Measurements from ENCODE around the gene TFCP2L1. TPM values are rescaled to one million over a fixed set of nuclear protein-coding genes. Genes with fewer than 3 reads are reported as not detected.

TFCP2L1 gene
- total RNA-seq, 2 experiments from 2014 or later: 0.17 to 0.30 TPM

GRCh38 chr2:121200419-121201315, 84.3 kb downstream of the TFCP2L1 start:
- ATAC-seq (ENCODE audit: poor library complexity): no peak
- Mint-ChIP-seq H3K27ac (no peak overlapping the region), H3K4me3 (no peak overlapping the region), H3K4me1 (ENCODE audit: low read depth) (no peaks in the 10 kb centered on the region), H3K27me3 (no peaks in the 10 kb centered on the region), H3K36me3 (ENCODE audit: low read depth) (no peaks in the 10 kb centered on the region), H3K9me3 (no peaks in the 10 kb centered on the region)
- Histone ChIP-seq H3K9me3 (ENCODE audit: control insufficient read depth in 1 of 2, insufficient read depth in 1 of 2, low read length in 2 of 2) (no peaks in the 10 kb centered on the region), H3K4me3 (ENCODE audit: low read length) (no peak overlapping the region), H3K27ac (ENCODE audit: low read depth in 1 of 2, low read length in 2 of 2) (no peak overlapping the region), H3K36me3 (ENCODE audit: insufficient read depth, low read length) (no peaks in the 10 kb centered on the region), H3K27me3 (ENCODE audit: control insufficient read depth in 1 of 2, insufficient read depth in 2 of 2, low read length in 2 of 2) (no peaks in the 10 kb centered on the region), H3K4me1 (ENCODE audit: insufficient read depth, low read length) (no peaks in the 10 kb centered on the region)
- no peak for TF ChIP-seq CTCF (IDR thresholded peaks at IDR 0.05)
- no peak for DNase-seq
- intact Hi-C loops (cut with DNase I, micrococcal nuclease): no loop called here
- POLR2A ChIA-PET: no interaction called here
- CTCF ChIA-PET: no interaction called here

- Mint-ChIP-seq H3K4me3 (no peak overlapping the region), H3K36me3 (ENCODE audit: low read depth) (no peaks in the 10 kb centered on the region), H3K9me3 (no peaks in the 10 kb centered on the region), H3K4me1 (ENCODE audit: low read depth) (no peaks in the 10 kb centered on the region), H3K27ac (no peak overlapping the region), H3K27me3 (no peaks in the 10 kb centered on the region)
- Histone ChIP-seq H3K27ac (ENCODE audit: low read depth in 1 of 2, low read length in 2 of 2) (no peak overlapping the region), H3K9me3 (ENCODE audit: control insufficient read depth in 1 of 2, insufficient read depth in 1 of 2, low read length in 2 of 2) (no peaks in the 10 kb centered on the region), H3K4me3 (ENCODE audit: low read length) (no peak overlapping the region), H3K36me3 (ENCODE audit: insufficient read depth, low read length) (no peaks in the 10 kb centered on the region), H3K4me1 (ENCODE audit: insufficient read depth, low read length) (no peaks in the 10 kb centered on the region), H3K27me3 (ENCODE audit: control insufficient read depth in 1 of 2, insufficient read depth in 2 of 2, low read length in 2 of 2) (no peaks in the 10 kb centered on the region)
- no peak for TF ChIP-seq CTCF (IDR thresholded peaks at IDR 0.05)
- no peak for DNase-seq
- intact Hi-C loops (cut with DNase I, micrococcal nuclease): no loop called here
- ChIA-PET CTCF (no interaction called here), POLR2A (no interaction called here)
- no peak for ATAC-seq (ENCODE audit: poor library complexity)
Measured at GRCh38 chr2:121200011-121200347, 85.0 kb downstream of the TFCP2L1 start.

- Histone ChIP-seq H3K9me3 (ENCODE audit: control insufficient read depth in 1 of 2, insufficient read depth in 1 of 2, low read length in 2 of 2) (no peaks in the 10 kb centered on the region), H3K4me3 (ENCODE audit: low read length) (no peak overlapping the region), H3K4me1 (ENCODE audit: insufficient read depth, low read length) (no peaks in the 10 kb centered on the region), H3K36me3 (ENCODE audit: insufficient read depth, low read length) (no peaks in the 10 kb centered on the region), H3K27ac (ENCODE audit: low read depth in 1 of 2, low read length in 2 of 2) (no peak overlapping the region), H3K27me3 (ENCODE audit: control insufficient read depth in 1 of 2, insufficient read depth in 2 of 2, low read length in 2 of 2) (no peaks in the 10 kb centered on the region)
- ChIA-PET POLR2A (no interaction called here), CTCF (no interaction called here)
- Mint-ChIP-seq H3K9me3 (no peaks in the 10 kb centered on the region), H3K27ac (no peak overlapping the region), H3K4me1 (ENCODE audit: low read depth) (no peaks in the 10 kb centered on the region), H3K27me3 (no peaks in the 10 kb centered on the region), H3K4me3 (no peak overlapping the region), H3K36me3 (ENCODE audit: low read depth) (no peaks in the 10 kb centered on the region)
- no peak for TF ChIP-seq CTCF (IDR thresholded peaks at IDR 0.05)
- intact Hi-C loops (cut with DNase I, micrococcal nuclease): no loop called here
- no peak for ATAC-seq (ENCODE audit: poor library complexity)
- DNase-seq: no peak
Measured at GRCh38 chr2:121199281-121200010, 85.6 kb downstream of the TFCP2L1 start.
